Activated CD8-positive, alpha-beta memory T cell treated with anti-CD3 and anti-CD28 coated beads, Interleukin-2, amount 50 U/mL, for 24 hours (primary cell): ENCODE results near the gene AHRR.
"Not testable (repeated sequence)": the region's sequence is repeated elsewhere in the genome, so short reads cannot be mapped to it uniquely, and the experiment has no call there.

Source experiments
- DNase-seq: peaks from one replicate; pipeline ENCODE4 v3.0.0-alpha.2; 2020; ENCODE audit errors: extremely low read depth

Gene AHRR

DNA sequence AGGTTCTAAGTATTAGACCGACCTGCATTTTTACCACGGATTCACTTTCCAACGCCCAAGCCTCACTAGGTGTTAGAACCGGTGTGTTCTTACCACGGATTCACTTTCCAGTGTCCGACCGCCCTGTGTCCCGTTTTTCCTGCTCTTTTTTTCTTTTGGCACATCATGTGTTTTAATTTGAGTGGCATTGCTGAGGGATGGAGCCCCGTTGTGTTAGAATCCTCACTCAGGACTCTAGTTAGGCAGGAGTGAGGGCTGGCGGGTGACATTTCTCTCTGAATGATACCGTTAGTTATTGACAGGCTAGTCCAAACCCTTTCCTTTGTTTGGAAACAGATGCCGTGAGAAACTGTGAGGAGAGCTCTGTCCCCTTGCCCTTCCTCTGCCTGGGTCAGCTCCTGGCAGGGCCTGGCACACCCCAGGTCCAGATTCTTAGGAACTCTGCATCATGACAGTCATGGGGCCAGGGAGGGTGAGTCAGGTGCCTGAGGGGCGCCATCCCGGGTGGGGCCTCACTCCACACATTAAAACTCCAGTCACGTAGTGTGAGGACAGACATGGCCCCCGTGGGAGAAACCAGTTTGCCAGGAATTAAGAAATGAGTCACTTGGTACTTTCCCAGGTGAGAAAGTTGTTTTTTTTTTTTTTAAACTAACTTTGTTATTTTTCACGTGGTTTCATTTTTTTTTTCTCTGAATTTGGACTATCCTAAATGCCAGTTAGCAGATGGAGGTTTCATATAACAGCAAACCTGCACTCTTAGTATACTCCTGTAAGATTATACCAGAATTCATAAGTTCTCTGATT lies 137.2 kb downstream of the AHRR start:
- peak; percentile 59 for DNase-seq

DNA sequence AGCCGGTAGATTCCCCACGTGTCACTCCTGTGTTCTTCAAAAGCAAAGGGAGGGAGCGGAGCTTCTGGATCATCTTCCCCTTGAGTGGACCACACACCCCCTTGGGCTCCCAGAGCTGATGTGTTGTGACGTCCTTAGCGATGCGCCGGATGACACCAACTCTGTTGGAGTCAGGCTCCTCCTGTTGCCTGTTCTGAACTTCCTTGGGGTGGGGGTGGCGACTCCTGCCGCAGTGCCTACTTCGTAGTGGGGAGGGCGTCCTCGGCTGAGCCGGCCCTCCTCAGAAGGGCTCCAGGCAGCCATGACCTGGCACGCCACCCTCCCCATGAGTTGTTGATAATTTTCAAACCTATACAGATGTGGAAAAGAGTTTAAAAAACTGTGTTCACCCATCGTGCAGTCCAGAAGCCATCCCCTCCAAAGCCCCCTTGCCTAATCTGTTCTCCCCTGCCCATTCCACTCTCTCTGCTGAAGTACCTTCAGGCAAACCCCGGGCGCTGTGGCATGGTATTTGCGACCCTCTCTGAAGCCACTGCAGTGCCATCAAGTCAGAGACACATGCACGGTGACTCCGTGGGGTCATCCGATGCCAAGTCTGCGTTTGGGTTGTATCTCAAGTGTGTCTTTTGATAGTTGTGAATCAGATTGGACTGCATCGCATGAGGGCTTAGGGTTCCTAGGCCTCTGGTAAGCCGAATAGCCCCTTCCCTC lies 138.2 kb downstream of the AHRR start:
- DNase-seq, result no peak

DNA sequence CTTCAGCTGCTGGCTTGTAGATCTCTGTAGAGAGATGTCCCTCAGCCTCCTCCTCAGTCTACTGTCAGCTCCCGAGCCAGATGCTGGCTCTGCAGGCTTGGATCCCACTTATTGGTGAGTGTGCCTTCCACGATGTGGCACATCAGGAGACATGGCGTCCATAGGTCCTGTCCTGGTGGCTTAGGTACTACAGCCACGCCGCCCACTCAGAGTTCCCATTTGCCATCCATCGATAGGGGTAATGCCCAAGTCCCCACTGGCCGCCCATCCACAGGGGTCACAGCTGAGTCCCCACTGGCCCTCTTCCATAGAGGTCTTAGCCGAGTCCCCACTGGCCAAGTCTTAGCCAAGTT lies 138.7 kb downstream of the AHRR start:
- no peak for DNase-seq

DNA sequence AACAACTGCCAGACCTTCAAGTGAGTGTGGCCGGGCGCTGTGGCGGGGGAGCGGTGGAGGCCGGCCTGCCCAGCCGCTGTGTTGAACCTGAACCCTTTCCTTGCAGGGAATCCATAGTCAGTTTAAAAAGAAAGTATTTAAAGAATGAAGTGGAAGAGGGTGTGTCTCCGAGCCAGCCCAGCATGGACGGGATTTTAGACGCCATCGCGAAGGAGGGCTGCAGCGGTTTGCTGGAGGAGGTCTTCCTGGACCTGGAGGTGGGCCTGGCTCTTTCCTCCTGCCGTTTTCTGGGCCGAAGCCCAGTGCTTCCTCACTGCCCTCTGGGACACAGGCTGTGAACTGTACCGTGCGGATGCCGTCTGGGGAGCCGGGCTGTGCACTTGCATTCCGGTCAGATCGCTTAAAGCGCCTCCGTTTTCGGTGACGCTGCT lies 140.6 kb downstream of the AHRR start:
- DNase-seq, result no peak

DNA sequence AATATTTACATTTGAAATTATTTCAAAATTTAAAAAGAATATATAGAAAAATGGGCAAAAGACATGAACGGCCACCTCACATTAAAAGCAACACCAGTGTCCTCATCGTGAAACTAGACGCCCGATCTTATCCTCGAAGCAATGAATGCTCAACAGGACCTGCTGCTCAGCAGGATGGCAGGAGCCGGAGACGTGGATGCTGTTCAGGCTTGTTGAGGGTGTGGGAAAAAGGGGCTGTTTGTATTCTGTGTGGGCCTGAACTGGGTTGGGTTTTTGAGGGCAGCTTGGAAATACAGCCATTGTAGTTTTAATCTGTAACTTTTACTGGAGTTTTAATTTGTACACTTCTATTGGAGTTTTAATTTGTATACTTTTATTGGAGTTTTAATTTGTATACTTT lies 141.8 kb downstream of the AHRR start:
- DNase-seq, result no peak

DNA sequence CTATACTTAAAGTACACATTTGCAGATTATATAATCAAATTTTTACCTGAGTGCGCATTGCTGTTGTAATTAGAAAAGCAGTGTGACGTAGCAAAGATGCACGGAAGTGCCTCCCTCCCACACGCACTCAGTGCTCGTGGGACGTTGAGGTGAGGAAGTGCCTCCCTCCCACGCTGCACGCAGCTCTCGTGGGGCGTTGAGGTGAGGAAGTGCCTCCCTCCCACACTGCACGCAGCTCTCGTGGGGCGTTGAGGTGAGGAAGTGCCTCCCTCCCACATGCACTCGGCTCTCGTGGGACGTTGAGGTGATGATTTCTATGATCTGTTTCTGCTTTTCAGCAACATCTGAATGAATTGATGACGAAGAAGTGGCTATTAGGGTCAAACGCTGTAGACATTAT lies 142.4 kb downstream of the AHRR start:
- DNase-seq, result no peak

DNA sequence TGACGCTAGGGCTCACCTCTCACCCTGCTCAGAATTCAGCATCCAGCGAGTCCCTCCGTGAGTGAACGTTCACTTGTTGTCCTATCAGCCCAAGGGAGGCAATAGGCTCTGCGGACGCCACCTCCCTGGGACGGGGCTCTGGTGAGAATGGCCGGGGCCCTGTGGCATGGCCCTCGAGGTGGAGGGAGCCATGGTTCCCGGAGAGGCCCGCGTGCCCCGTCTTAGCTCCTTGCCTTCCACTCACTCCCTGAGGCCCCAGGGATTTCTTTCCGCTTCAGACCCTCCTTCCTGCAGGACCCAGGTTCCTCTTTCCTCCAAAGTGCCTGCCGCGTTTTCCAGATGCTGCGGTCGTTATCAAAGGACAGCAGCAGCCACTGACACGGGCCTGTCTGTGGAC lies 142.9 kb downstream of the AHRR start:
- no peak for DNase-seq

DNA sequence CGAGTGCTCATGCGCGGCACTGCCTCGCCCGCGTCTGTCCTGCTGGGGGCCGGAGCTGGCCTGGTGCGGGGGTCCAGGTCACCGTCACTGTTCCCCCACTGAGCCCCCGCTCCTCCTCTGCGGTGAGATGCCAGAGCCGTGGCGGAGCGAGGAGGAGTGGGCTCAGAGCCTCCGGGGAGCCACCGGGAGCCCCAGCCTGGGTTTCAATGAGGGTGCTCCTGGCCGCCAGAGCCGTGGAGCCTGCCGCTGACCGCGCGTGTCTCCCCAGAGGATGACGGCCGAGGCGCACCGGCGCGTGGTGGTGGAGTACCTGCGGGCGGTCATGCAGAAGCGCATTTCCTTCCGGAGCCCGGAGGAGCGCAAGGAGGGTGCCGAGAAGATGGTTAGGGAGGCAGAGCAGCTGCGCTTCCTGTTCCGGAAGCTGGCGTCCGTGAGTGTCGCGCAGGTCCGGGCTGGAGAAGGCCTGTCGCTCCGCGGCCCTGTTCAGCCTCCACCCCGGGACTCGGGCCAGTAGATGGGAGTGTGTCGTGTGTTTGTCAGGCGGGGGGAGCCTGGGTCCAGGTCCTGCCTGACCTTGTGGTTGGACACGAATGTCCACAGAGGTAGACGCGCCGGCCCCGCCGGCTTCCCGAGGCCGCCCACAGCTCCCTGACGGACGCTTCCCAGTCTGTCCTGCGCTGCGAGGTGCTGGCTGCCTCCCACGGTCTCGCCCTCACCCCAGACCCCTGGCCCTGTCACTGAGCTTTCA lies 143.5 kb downstream of the AHRR start:
- no peak for DNase-seq

DNA sequence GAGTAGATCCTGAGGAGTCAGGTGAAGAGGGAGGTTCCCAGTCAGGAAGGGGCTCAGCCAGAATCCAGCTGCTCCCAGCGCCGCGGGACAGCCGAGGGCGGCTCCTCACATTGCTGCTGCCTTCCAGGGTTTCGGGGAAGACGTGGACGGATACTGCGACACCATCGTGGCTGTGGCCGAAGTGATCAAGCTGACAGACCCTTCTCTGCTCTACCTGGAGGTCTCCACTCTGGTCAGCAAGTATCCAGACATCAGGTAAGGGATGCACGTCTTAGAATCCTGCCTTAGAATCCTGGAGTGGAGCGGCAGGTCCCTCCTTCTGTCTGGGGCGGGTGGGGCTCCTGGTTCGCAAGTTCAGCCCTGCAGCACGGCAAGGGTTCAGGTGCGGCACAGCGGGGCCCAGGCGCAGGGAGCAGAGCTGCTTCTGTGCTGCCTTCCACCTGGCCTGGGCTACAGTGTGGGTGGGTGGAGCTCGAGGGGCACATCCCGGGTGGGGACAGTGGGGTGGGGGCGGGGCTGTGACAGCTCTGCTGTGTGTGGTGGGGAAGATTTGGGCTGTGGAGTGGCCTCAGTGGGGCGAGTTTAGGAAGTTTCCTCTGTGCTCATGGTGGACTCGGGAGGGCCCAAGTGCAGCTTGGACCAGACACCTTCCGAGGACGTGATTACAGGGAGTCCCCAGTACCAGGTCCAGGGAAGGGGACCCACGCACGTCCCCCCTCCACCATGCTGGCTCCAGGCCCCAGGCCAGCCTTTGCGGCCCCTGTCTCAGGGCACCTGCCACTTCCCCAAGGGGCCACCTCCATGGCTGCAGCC lies 144.3 kb downstream of the AHRR start:
- no peak for DNase-seq

DNA sequence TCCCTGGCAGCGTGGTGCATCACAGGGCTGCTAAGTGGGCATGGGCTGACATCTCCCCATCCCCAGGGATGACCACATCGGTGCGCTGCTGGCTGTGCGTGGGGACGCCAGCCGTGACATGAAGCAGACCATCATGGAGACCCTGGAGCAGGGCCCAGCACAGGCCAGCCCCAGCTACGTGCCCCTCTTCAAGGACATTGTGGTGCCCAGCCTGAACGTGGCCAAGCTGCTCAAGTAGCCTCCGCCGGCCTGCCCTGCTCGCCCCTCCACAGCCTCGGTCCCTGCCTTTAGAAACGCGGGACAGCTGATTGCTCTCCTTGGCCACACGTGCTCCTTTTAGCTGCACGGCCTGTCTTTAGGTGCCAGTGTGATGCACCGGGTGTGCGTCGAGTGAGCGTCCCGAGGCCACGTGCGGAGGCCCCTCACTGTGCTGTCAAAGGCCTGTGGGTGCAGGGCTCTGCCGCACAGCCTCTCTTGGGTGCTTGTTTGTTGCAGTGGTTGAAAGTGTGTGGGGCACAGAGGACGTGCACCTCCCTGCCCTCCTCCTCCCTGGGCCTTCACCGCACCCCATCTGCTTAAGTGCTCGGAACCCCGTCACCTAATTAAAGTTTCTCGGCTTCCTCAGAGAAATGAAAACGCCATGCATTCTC lies 145.3 kb downstream of the AHRR start:
- no peak for DNase-seq

DNA sequence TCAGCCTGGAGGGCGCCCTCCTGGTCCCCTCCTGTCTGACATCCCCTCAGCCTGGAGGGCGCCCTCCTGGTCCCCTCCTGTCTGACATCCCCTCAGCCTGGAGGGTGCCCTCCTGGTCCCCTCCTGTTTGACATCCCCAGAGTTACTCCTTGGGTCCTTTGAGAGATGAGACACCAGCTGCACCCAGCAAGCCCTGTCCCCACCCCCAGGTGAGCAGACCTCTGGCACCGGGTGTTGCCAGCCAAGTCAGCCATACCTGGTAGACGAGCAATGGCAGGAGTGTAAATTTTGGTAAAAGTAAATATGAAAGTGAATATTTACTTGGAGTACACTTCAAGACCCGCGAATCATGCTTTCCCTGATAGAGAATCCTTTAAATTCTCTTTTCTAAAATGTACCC lies 146.9 kb downstream of the AHRR start:
- no peak for DNase-seq

DNA sequence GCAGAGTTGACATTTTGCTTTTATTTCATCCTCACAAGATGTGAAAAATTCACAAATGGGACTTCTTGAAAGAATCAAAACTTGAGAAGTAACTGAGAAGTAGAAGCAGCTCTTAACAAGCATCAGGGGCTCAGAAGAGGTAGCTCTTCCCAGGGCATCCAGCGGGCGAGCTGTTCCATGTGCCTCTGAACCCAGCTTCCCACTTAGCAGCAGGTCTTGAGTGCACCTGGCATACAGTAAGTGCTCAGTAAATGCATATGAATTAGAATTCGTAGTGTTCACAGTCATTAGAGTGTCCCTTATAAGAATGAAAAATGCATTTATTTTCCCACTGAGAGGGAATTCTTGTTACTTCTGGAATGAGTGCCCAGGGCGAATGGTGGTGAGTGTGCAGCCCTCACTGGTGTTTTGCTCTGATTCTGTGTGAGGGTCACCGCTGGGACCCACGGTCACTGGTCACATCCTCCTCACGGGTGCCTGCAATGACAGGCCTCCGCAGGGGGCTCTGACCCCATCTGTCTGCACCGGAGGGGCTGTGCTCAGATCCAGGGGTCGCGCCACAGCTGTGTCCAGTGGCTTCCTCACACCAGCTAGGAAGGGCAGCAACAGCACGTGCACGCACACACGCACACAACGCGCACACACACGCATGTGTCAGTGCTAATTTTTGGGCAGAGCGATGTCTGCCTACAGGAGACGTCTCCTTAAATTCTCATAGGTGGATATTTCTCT lies 148.4 kb downstream of the AHRR start:
- no peak for DNase-seq

DNA sequence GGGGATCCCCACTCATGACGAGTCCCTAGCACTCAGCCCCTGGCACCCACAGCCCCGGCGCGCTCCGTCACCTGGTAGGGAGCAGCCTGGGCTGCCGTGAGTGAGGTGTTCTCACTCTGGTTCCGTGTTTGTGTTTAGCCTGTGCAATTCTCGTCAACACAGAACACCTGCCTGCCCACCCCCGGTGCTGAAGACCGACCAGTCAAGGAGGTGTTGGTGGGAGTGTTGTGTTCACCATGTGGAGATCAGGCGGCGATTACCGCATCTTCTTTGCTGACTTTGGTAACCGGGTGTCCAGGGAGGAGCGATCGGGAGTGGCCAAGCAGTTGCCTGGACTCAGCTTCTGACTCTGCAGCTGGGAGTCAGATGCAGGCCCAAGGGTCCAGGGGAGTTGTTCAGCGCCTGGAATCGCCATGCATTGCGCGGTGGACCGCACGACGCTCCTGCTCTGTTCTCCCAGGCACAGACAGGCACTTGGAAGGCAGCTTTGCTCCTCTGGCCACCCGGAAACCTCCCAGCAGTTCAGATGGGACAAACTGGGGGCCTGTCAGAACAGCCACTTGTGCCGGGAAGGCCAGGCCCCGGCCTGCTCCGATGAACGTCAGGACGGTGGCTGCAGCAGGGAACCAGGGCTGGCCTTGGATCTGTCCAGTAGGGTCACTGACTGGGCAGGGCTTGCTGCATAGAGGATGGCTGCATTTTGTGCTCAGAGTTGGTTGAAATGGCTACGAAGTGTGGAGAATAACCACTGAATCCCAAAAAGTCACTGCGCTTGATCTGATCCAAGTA lies 149.6 kb downstream of the AHRR start:
- DNase-seq, result no peak

DNA sequence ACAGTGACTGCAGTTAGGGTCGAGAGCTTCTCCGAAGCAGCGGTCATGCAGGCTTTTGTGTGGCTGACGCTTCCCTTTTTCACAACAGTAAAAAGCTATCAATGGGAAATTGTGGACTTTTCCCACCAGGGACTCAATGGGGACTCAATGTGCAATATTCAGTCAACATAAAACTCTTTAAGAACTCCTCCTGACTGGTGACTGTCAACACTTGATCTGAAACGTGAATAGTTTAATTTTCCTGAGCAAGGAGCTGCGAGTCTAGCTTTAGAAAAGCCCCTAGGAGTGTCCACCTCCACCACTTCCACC lies 150.2 kb downstream of the AHRR start:
- DNase-seq, result no peak

DNA sequence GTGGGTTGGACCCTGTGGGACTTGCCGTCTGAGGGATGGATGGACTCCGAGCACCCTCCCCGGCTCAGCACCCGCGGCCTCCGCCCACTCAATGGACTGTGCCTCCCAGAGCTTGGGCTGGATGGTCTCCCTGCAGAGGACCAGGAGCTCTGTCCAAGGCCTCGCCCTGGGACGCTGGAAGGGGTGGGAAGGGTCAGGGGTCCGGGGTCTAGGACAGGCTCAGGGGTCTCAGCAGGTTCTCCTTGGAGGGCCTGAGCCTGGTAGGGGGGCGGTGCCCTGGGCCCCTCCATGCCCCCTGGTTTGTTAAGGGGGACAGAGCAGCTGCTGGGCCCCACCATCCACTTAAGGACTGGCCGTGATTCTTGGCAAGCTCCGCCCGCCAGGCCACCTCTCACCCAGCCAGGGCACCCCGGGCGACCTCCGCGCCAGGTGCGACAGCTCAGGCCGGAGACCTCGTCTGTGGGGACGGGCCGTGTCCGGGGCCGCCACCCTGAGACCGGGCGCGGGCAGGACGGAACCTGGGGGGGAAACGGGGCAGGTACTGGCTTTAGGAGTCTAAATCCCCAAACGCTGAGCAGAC lies 150.7 kb downstream of the AHRR start:
- DNase-seq, result no peak

DNA sequence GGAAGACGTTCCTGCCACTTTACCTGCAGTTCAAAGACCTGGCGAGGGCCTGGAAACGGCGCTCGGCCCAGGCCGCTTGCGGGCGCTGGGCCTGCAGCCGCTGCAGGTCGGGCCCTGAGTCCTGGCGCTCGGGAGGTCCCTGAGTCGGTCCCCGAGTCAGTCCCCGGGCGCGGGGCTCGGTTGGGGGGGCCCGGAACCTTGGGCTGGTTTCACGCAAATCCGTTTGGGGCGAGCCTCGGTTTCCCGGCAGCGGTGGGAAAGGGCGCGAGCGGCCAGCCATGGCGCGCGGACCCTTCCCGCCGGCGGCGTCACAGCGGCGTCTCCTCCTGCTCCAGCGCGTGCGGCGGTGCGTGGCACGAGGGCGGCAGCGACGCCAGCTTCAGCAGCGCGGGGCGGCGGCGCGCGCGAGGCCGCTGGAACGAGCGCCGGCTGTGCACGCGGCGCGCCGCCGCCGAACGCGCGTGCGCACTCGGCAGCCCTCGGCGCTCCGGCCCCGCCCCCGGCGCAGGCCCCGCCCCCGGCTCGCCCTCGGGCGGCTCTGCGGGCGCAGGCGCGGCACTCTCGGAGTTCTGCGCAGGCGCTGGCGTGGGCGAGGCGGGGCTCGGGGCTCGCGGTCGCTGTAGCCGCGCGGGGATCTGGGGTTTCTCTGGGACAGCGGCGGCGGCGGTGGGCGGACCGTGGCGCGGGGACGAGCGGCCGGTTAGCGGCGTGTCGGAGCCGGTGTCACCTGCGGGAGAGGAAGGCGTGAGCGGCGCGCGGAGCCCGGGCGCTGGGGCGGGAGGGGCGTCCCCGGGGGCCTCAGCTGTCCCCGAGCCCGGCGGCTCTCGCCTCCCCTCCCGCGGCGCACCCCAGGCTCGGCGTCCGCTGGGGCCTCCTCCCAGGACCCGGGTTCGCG lies 151.4 kb downstream of the AHRR start:
- DNase-seq, result peak; percentile 56

DNA sequence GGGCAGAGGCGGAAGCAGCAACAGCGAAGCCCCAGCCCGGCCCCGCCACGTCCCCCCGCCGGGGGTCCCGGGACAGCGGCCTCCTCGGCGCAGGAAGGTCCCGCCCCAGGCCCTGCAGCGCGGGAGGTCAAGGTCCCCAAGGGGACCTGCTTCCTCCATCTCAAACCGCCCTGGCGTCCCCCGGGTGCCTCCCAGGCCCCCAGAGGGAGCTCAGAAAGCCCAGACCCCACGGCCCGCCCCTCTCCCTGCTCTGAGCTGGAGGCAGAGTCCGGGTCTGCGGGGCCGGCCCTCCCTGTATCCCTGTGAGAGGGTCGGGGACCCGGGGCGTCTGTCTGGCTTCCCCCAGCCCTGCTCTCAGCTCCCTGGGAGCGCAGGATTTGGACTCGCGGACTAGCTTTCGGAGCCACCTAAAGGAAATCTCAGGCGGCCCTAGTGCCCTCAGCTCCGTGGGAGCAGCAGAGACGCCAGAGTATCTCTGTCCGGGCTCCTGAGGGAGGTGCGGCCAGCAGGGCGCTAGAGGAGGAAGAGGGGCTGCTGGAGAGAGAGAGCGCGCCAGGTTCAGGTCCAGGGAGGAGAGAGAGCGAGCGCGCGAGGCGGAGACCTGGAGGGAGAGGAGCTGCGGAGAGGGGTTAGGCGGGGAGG lies 152.2 kb downstream of the AHRR start:
- DNase-seq, result no peak

DNA sequence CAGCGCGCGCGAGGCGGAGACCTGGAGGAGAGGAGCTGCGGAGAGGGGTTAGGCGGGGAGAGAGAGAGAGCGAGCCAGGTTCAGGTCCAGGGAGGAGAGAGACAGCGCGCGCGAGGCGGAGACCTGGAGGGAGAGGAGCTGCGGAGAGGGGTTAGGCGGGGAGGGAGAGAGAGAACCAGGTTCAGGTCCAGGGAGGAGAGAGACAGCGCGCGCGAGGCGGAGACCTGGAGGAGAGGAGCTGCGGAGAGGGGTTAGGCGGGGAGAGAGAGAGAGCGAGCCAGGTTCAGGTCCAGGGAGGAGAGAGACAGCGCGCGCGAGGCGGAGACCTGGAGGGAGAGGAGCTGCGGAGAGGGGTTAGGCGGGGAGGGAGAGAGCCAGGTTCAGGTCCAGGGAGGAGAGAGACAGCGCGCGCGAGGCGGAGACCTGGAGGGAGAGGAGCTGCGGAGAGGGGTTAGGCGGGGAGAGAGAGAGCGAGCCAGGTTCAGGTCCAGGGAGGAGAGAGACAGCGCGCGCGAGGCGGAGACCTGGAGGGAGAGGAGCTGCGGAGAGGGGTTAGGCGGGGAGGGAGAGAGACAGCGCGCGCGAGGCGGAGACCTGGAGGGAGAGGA lies 152.8 kb downstream of the AHRR start:
- DNase-seq, result not testable (repeated sequence)
